Aorta (tissue), 5 donors: ENCODE data around the gene CDC42EP1. TPM values are rescaled to one million over a fixed set of nuclear protein-coding genes. Genes with fewer than 3 reads are reported as not detected.
"Not testable (repeated sequence)": the region's sequence is repeated elsewhere in the genome, so short reads cannot be mapped to it uniquely, and the experiment has no call there.

ENCODE experiments used
- ATAC-seq: fragments of 200-7000 bp; cut with Tn5 transposase; one replicate; pipeline ENCODE4 v1.9.1; 2022; ENCODE audit warnings: moderate library complexity; ENCODE audit not compliant: low FRiP score
- DNase-seq, 2 donors: peaks; one replicate each; pipeline ENCODE4 v3.0.0-alpha.2; 2020
- H3K27ac ChIP-seq, 2 donors: one replicate each; pipeline ENCODE4 v1.5.1; 2013; ENCODE audit warnings: low read length in 2 of 2, mild to moderate bottlenecking in 2 of 2, moderate library complexity in 2 of 2, control low read depth in 1 of 2, inconsistent platforms in 1 of 2, low read depth in 1 of 2
- H3K27me3 ChIP-seq, 2 donors: one replicate each; pipeline ENCODE4 v1.6.1; 2013; ENCODE audit warnings: control low read depth in 1 of 2, low read length in 1 of 2, mild to moderate bottlenecking in 1 of 2, moderate library complexity in 1 of 2; ENCODE audit not compliant: insufficient read depth in 2 of 2, control insufficient read depth in 1 of 2
- H3K36me3 ChIP-seq, 2 donors: one replicate each; pipeline ENCODE4 v1.6.1; 2013; ENCODE audit warnings: control low read depth in 1 of 2, low read length in 1 of 2, mild to moderate bottlenecking in 1 of 2; ENCODE audit not compliant: insufficient read depth in 2 of 2, control insufficient read depth in 1 of 2
- H3K4me1 ChIP-seq, 2 donors: one replicate each; pipeline ENCODE4 v1.6.1; 2013; ENCODE audit warnings: low read length in 2 of 2, control low read depth in 1 of 2, mild to moderate bottlenecking in 1 of 2, moderate library complexity in 1 of 2; ENCODE audit not compliant: insufficient read depth in 2 of 2, control insufficient read depth in 1 of 2
- H3K4me3 ChIP-seq, 2 donors: one replicate each; pipeline ENCODE4 v1.5.1; 2013; ENCODE audit warnings: low read length in 2 of 2, control low read depth in 1 of 2, mild to moderate bottlenecking in 1 of 2
- H3K9me3 ChIP-seq: one replicate; pipeline ENCODE4 v1.6.1; 2013; ENCODE audit warnings: mild to moderate bottlenecking, low read length; ENCODE audit not compliant: control insufficient read depth
- WGBS, 2 donors: extraction: QIAGEN DNeasy Blood & Tissue Kit; methylation state at CpG; one replicate each; pipeline ENCODE4 v1.1.7; 2013; 5-methylcytosine and 5-hydroxymethylcytosine counted together
- intact Hi-C, 2 donors: fragments of 100-400 bp; cut with DNase I; formaldehyde crosslinking; loops; one replicate each; pipeline versions ENCODE4 v1.14.2 to v1.15.0; 2022
- polyA plus RNA-seq, 2 donors: library from polyadenylated mRNA; stranded (reverse); fragments of 200-250 nt; gene quantifications; one replicate each; pipeline ENCODE4 v1.2.3, GENCODE V29; 2013
- total RNA-seq, 2 donors: library from RNA; stranded (reverse); fragmentation: NEBNext Ultra II Directional; extraction: Animal tissue kit (Norgen Biotek cat#: 25700); gene quantifications; one replicate each; pipeline ENCODE4 v1.2.1, GENCODE V29; 2021
- donor health status: healthy with polysubstance abuse.
- donor health status: Bipolar disorder and iron deficiency.
- donor health status: DM: no; HTN: no; CAD: no.
- donor health status: DM: no; HTN: no; CAD: no.
- donor health status: DM: yes; HTN: yes; CAD: no.

CDC42EP1 gene
- total and polyA plus RNA-seq, 4 donors: 26.0 to 76.3 (median 56.9) TPM

DNA sequence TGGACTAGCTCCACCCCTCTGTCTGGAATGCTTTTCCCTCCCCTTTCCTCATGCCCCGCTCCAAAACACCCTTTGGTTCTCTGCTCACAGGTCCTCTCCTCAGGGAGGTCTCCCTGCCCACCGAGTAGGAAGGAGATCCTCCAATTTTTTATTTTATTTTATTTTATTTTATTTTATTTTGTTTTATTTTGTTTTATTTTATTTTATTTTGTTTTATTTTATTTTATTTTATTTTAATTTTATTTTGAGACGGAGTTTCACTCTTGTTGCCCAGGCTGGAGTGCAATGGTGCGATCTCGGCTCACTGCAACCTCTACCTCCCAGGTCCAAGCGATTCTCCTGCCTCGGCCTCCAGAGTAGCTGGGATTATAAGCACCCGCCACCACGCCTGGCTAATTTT, 32.3 kb upstream of the CDC42EP1 start:
- H3K36me3 ChIP-seq, H3K27me3 ChIP-seq, DNase-seq, H3K9me3 ChIP-seq, H3K4me1 ChIP-seq, H3K4me3 ChIP-seq, ATAC-seq, intact Hi-C loops, H3K27ac ChIP-seq: not testable (repeated sequence)
- 91 to 96% methylated on average over 9 of the region's 9 CpGs for WGBS, 2 donors

- 59 to 69% methylated on average over 2 of the region's 2 CpGs for WGBS, 2 donors
- H3K4me3 ChIP-seq: no peak overlapping the region
- H3K4me1 ChIP-seq: no peaks in the 10 kb centered on the region
- no peaks in the 10 kb centered on the region for H3K9me3 ChIP-seq
- DNase-seq: no peak
- no peak overlapping the region for H3K27ac ChIP-seq
- H3K36me3 ChIP-seq: no peaks in the 10 kb centered on the region
- no peak for ATAC-seq
- H3K27me3 ChIP-seq: no peaks in the 10 kb centered on the region
- intact Hi-C loops: no loop called here
These were observed 30.5 kb upstream of the CDC42EP1 start for GRCh38 chr22:37529652-37530345.

- DNase-seq (no peak), ATAC-seq (no peak)
- H3K4me1 ChIP-seq: no peaks in the 10 kb centered on the region
- WGBS, 2 donors: 41 to 54% methylated on average over 9 of the region's 9 CpGs
- no peak overlapping the region for H3K27ac ChIP-seq
- H3K36me3 ChIP-seq: no peaks in the 10 kb centered on the region
- H3K9me3 ChIP-seq: no peaks in the 10 kb centered on the region
- intact Hi-C loops: no loop called here
- H3K27me3 ChIP-seq: no peaks in the 10 kb centered on the region
- no peak overlapping the region for H3K4me3 ChIP-seq
These were observed 26.3 kb upstream of the CDC42EP1 start for GRCh38 chr22:37533995-37534394.

GRCh38 chr22:37534445-37534844, 25.8 kb upstream of the CDC42EP1 start:
- no peak for DNase-seq
- Histone ChIP-seq H3K4me1 (no peaks in the 10 kb centered on the region), H3K9me3 (no peaks in the 10 kb centered on the region), H3K36me3 (no peaks in the 10 kb centered on the region), H3K27ac (no peak overlapping the region), H3K4me3 (no peak overlapping the region), H3K27me3 (no peaks in the 10 kb centered on the region)
- WGBS, 2 donors: 94 to 98% methylated on average over 3 of the region's 3 CpGs
- intact Hi-C loops: no loop called here
- ATAC-seq: no peak

DNA sequence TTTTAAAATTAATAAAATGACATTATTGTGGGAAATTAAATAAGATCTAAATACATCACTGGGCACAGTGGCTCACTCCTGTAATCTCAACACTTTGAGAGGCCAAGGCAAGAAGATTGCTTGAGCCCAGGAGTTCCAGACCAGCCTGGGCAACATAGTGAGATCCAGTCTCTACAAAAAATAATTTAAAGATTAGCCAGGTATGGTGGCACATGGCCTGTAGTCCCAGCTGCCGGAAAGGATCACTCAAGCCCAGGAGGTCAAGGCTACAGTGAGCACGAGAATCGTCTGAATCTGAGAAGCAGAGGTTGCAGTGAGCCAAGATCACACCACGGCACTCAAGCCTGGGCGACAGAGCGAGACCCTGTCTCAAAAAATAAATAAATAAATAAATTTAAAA, 25.1 kb upstream of the CDC42EP1 start:
- intact Hi-C loops: loop anchor here in 1 of 2 donors (5.0 kb wide), 2 partner anchors 37 to 57 kb away; no protein-coding TSS in a partner anchor

DNA sequence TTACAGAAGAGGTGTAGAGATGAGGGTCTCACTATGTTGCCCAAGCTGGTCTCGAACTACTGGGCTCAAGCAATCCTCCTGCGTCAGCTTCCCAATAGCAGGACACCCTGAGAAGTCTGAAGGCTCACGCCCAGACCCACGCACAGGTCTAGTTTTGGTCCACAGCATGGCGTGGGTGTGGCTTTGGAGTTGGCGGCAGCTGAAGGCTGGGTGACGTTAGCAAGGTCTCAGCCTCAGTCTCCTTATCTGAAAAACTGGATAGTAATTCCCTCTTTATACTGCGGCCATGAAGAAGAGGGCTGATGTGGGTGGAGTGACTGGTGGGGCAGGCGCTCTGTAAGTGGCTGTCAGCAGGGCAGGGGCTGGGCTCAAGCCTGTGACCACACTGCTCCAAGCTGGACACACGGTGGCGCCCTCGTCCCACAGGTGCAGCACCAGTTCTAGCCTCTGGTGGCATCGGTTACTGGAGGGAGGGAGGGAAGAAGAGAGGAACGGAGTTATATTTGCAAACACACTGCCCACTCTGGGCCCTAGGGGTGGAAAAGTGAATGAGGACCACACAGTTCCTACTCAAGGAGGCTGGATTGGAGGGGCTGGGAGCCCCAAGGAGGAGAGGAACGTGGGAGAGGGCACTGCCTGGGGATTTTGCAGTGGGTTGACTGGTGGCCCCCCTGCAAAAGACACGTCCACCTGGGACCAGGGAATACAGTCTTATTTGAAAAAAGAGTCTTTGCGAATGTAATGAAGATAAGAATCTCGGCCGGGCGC, 21.5 kb upstream of the CDC42EP1 start:
- WGBS, 2 donors: 9 to 10% methylated on average over 20 of the region's 20 CpGs
- Histone ChIP-seq H3K4me3 (no peak overlapping the region), H3K9me3 (no peaks in the 10 kb centered on the region), H3K27me3 (no peaks in the 10 kb centered on the region), H3K36me3 (no peaks in the 10 kb centered on the region), H3K27ac (no peak overlapping the region), H3K4me1 (no peaks in the 10 kb centered on the region)
- peak; percentile 97 to 98 for DNase-seq
- ATAC-seq: peak; percentile 98
- intact Hi-C loops: loop anchor here (1.0 to 5.0 kb wide), 3 partner anchors 34 to 54 kb away; no protein-coding TSS in a partner anchor

More for the DNA sequence above, 25.1 kb upstream of the CDC42EP1 start:
- H3K27me3 ChIP-seq: no peaks in the 10 kb centered on the region
- DNase-seq (no peak), ATAC-seq (no peak)
- no peaks in the 10 kb centered on the region for H3K36me3 ChIP-seq
- H3K9me3 ChIP-seq: no peaks in the 10 kb centered on the region
- H3K4me3 ChIP-seq: no peak overlapping the region
- no peak overlapping the region for H3K27ac ChIP-seq
- WGBS, 2 donors: 94 to 98% methylated on average over 6 of the region's 6 CpGs
- no peaks in the 10 kb centered on the region for H3K4me1 ChIP-seq

DNA sequence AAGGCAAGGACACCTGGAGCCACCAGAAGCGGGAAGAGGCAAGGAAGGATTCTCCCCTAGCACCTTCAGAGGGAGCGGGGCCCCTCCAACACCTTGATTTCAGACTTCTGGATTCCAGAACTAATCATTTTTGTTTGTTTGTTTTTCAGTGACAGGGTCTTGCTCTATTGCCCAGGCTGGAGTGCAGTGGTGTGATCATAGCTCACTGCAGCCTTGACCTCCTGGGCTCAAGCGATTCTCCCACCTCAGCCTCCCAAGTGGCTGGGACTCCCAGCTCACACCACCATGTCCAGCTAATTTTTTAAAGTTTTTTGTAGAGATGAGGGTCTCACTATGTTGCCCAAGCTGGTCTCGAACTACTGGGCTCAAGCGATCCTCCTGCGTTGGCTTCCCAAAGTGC, 20.5 kb upstream of the CDC42EP1 start:
- H3K27me3 ChIP-seq, H3K4me3 ChIP-seq, ATAC-seq, H3K27ac ChIP-seq, H3K36me3 ChIP-seq, H3K4me1 ChIP-seq, DNase-seq, H3K9me3 ChIP-seq: not testable (repeated sequence)
- 95 to 97% methylated on average over 6 of the region's 6 CpGs for WGBS, 2 donors
- intact Hi-C loops: loop anchor here (1.0 to 5.0 kb wide), 3 partner anchors 33 to 53 kb away; no protein-coding TSS in a partner anchor

GRCh38 chr22:37542416-37542815, 17.9 kb upstream of the CDC42EP1 start:
- 97 to 98% methylated on average over 4 of the region's 4 CpGs for WGBS, 2 donors
- H3K9me3 ChIP-seq, ATAC-seq, H3K27me3 ChIP-seq, H3K4me3 ChIP-seq, intact Hi-C loops, DNase-seq, H3K4me1 ChIP-seq, H3K27ac ChIP-seq, H3K36me3 ChIP-seq: not testable (repeated sequence)

- no peak overlapping the region for H3K4me3 ChIP-seq
- H3K27me3 ChIP-seq: no peaks in the 10 kb centered on the region
- ATAC-seq (no peak), DNase-seq (no peak)
- WGBS, 2 donors: 91 to 93% methylated on average over 7 of the region's 7 CpGs
- H3K9me3 ChIP-seq: no peaks in the 10 kb centered on the region
- H3K36me3 ChIP-seq: no peaks in the 10 kb centered on the region
- no peak overlapping the region for H3K27ac ChIP-seq
- no peaks in the 10 kb centered on the region for H3K4me1 ChIP-seq
- intact Hi-C loops: no loop called here
These were observed 17.3 kb upstream of the CDC42EP1 start for GRCh38 chr22:37542959-37543358.
